ENCODE measurements around the gene KLHL30.

- TF ChIP-seq POLR2A (IDR thresholded peaks at IDR 0.05), result no peak
- TF ChIP-seq CTCF (IDR thresholded peaks at IDR 0.05), result no peak
Measured at GRCh38 chr2:238155051-238155760, 16.7 kb downstream of the KLHL30 start.

Measured in heart left ventricle (tissue), 13 donors.